Inflammatory macrophage treated with lipopolysaccharide for 4 hours (primary cell): ENCODE measurements around the gene POLA1.
"Not testable (repeated sequence)": the region's sequence is repeated elsewhere in the genome, so short reads cannot be mapped to it uniquely, and the experiment has no call there.

Experiments used
- DNase-seq: peaks from one replicate; pipeline ENCODE4 v3.0.0-alpha.2; 2020

The POLA1 gene

GRCh38 chrX:24693453-24694202, at the start of gene POLA1:
POLA1 (plus strand) TSS chrX:24693918; CDS start chrX:24693962, 44 bp downstream.
- peak; percentile 90 for DNase-seq

GRCh38 chrX:24646006-24646405, 47.7 kb upstream of the POLA1 start:
- no peak for DNase-seq

- DNase-seq, result no peak
Measured at GRCh38 chrX:24646745-24647182, 47.0 kb upstream of the POLA1 start.

GRCh38 chrX:24647257-24648058, 46.3 kb upstream of the POLA1 start, which contains the start of gene PCYT1B:
PCYT1B (minus strand) TSS chrX:24647347; CDS start chrX:24647105, 242 bp downstream.
- DNase-seq, result peak; percentile 28

- no peak for DNase-seq
Measured at GRCh38 chrX:24648495-24648894, 45.2 kb upstream of the POLA1 start.

GRCh38 chrX:24651783-24652182, 41.9 kb upstream of the POLA1 start:
- no peak for DNase-seq

GRCh38 chrX:24655679-24656078, 38.0 kb upstream of the POLA1 start:
- DNase-seq, result not testable (repeated sequence)

GRCh38 chrX:24657671-24658386, 35.9 kb upstream of the POLA1 start:
- no peak for DNase-seq

- DNase-seq, result no peak
Measured at GRCh38 chrX:24658421-24658820, 35.3 kb upstream of the POLA1 start.

- no peak for DNase-seq
Measured at GRCh38 chrX:24659106-24659505, 34.6 kb upstream of the POLA1 start.

GRCh38 chrX:24659646-24660045, 34.1 kb upstream of the POLA1 start:
- no peak for DNase-seq

- DNase-seq, result no peak
Measured at GRCh38 chrX:24661292-24661691, 32.4 kb upstream of the POLA1 start.

- DNase-seq, result no peak
Measured at GRCh38 chrX:24662352-24662751, 31.4 kb upstream of the POLA1 start.

- DNase-seq, result no peak
Measured at GRCh38 chrX:24668111-24668510, 25.6 kb upstream of the POLA1 start.

- no peak for DNase-seq
Measured at GRCh38 chrX:24672701-24673190, 21.0 kb upstream of the POLA1 start.

- no peak for DNase-seq
Measured at GRCh38 chrX:24673424-24673823, 20.3 kb upstream of the POLA1 start.

- no peak for DNase-seq
Measured at GRCh38 chrX:24676403-24677024, 17.2 kb upstream of the POLA1 start.

GRCh38 chrX:24682739-24683432, 10.8 kb upstream of the POLA1 start:
- DNase-seq, result no peak

GRCh38 chrX:24684048-24684447, 9.7 kb upstream of the POLA1 start:
- DNase-seq, result no peak

- no peak for DNase-seq
Measured at GRCh38 chrX:24692305-24692704, 1.4 kb upstream of the POLA1 start.

GRCh38 chrX:24694825-24695224, 1.1 kb downstream of the POLA1 start:
- no peak for DNase-seq

- no peak for DNase-seq
Measured at GRCh38 chrX:24696294-24696693, 2.6 kb downstream of the POLA1 start.
